GM21423 (cell line): ENCODE data around the gene PTPRG.

Experiments
- ATAC-seq: cut with Tn5 transposase; IDR thresholded peaks from one replicate; pipeline ENCODE4 v1.9.1; 2021; ENCODE audit warnings: mild to moderate bottlenecking, moderate library complexity; ENCODE audit not compliant: unreplicated experiment

The PTPRG gene

GRCh38 chr3:62125380-62125779, 564.0 kb downstream of the PTPRG start:
- ATAC-seq = no peak

GRCh38 chr3:62127116-62127515, 565.7 kb downstream of the PTPRG start:
- ATAC-seq = no peak

GRCh38 chr3:62128051-62128450, 566.7 kb downstream of the PTPRG start:
- no peak for ATAC-seq

GRCh38 chr3:62128681-62129080, 567.3 kb downstream of the PTPRG start:
- ATAC-seq = no peak

- no peak for ATAC-seq
Measured at GRCh38 chr3:62131050-62131449, 569.7 kb downstream of the PTPRG start.

- ATAC-seq = no peak
Measured at GRCh38 chr3:62131620-62132019, 570.2 kb downstream of the PTPRG start.

GRCh38 chr3:62132027-62132602, 570.7 kb downstream of the PTPRG start:
- no peak for ATAC-seq

- ATAC-seq = no peak
Measured at GRCh38 chr3:62133015-62133414, 571.6 kb downstream of the PTPRG start.

GRCh38 chr3:62134061-62134496, 572.7 kb downstream of the PTPRG start:
- ATAC-seq = no peak

- ATAC-seq = no peak
Measured at GRCh38 chr3:62135741-62136140, 574.4 kb downstream of the PTPRG start.

- ATAC-seq = no peak
Measured at GRCh38 chr3:62139957-62140356, 578.6 kb downstream of the PTPRG start.

GRCh38 chr3:62142331-62143085, 581.1 kb downstream of the PTPRG start:
- no peak for ATAC-seq

- ATAC-seq = no peak
Measured at GRCh38 chr3:62143843-62144450, 582.6 kb downstream of the PTPRG start.

- ATAC-seq = no peak
Measured at GRCh38 chr3:62144482-62144881, 583.1 kb downstream of the PTPRG start.

- no peak for ATAC-seq
Measured at GRCh38 chr3:62145086-62145757, 583.9 kb downstream of the PTPRG start.

- no peak for ATAC-seq
Measured at GRCh38 chr3:62149539-62149938, 588.2 kb downstream of the PTPRG start.

- no peak for ATAC-seq
Measured at GRCh38 chr3:62149962-62150361, 588.6 kb downstream of the PTPRG start.

- no peak for ATAC-seq
Measured at GRCh38 chr3:62151591-62151990, 590.2 kb downstream of the PTPRG start.

GRCh38 chr3:62153231-62153630, 591.9 kb downstream of the PTPRG start:
- ATAC-seq = no peak

GRCh38 chr3:62154457-62155148, 593.2 kb downstream of the PTPRG start:
- no peak for ATAC-seq

GRCh38 chr3:62159056-62159708, 597.8 kb downstream of the PTPRG start:
- ATAC-seq = no peak
